ENCODE results near the gene RHD.
"Not testable (repeated sequence)": the region's sequence is repeated elsewhere in the genome, so short reads cannot be mapped to it uniquely, and the experiment has no call there.

The RHD gene

GRCh38 chr1:25256578-25256965 is 15.7 kb upstream of the RHD start:
- no peaks in the 10 kb centered on the region for H3K36me3 ChIP-seq
- TF ChIP-seq, protein P1, sequence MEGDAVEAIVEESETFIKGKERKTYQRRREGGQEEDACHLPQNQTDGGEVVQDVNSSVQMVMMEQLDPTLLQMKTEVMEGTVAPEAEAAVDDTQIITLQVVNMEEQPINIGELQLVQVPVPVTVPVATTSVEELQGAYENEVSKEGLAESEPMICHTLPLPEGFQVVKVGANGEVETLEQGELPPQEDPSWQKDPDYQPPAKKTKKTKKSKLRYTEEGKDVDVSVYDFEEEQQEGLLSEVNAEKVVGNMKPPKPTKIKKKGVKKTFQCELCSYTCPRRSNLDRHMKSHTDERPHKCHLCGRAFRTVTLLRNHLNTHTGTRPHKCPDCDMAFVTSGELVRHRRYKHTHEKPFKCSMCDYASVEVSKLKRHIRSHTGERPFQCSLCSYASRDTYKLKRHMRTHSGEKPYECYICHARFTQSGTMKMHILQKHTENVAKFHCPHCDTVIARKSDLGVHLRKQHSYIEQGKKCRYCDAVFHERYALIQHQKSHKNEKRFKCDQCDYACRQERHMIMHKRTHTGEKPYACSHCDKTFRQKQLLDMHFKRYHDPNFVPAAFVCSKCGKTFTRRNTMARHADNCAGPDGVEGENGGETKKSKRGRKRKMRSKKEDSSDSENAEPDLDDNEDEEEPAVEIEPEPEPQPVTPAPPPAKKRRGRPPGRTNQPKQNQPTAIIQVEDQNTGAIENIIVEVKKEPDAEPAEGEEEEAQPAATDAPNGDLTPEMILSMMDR (IDR thresholded peaks at IDR 0.05; ENCODE audit: low read depth, low read length) = no peak
- no peak overlapping the region for H3K4me3 ChIP-seq (ENCODE audit: low read depth, low read length)
- no peak for DNase-seq
- H3K27ac ChIP-seq = no peak overlapping the region
- no peaks in the 10 kb centered on the region for H3K27me3 ChIP-seq (ENCODE audit: insufficient read depth, low read depth, severe bottlenecking)
- no peaks in the 10 kb centered on the region for H3K9me3 ChIP-seq (ENCODE audit: severe bottlenecking)

- DNase-seq = no peak
- Histone ChIP-seq H3K36me3 (no peaks in the 10 kb centered on the region), H3K4me3 (ENCODE audit: low read depth, low read length) (no peak overlapping the region), H3K27me3 (ENCODE audit: insufficient read depth, low read depth, severe bottlenecking) (no peaks in the 10 kb centered on the region), H3K27ac (no peak overlapping the region), H3K9me3 (ENCODE audit: severe bottlenecking) (no peaks in the 10 kb centered on the region)
- TF ChIP-seq, protein P1 (IDR thresholded peaks at IDR 0.05; ENCODE audit: low read depth, low read length) = no peak
These were observed 15.1 kb upstream of the RHD start for GRCh38 chr1:25257196-25257595.

DNA sequence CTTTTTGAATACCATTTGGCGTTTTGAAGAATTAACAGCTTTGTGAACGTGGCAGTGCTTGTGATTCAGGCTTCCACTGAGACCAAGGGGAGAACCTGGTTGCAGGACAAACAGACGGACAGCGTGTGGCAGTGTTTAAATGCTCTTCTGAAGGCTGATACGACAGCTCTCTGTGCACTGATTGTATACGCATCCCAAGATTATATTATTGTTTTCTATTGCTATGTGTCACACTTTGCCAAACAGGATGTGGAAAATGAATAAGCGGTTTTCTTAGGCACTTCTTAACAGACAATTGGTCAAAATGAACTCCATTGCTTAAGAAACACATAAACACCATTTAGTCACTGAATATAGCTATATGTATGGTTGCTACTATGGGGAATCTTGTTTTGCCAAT is 12.5 kb upstream of the RHD start:
- H3K9me3 ChIP-seq (ENCODE audit: severe bottlenecking); H3K36me3 ChIP-seq; H3K4me3 ChIP-seq (ENCODE audit: low read depth, low read length); H3K27ac ChIP-seq; H3K27me3 ChIP-seq (ENCODE audit: insufficient read depth, low read depth, severe bottlenecking); DNase-seq: not testable (repeated sequence)
- TF ChIP-seq, protein P1 (IDR thresholded peaks at IDR 0.05; ENCODE audit: low read depth, low read length) = peak; percentile 32; the same call in 1 of the 2 replicates

DNA sequence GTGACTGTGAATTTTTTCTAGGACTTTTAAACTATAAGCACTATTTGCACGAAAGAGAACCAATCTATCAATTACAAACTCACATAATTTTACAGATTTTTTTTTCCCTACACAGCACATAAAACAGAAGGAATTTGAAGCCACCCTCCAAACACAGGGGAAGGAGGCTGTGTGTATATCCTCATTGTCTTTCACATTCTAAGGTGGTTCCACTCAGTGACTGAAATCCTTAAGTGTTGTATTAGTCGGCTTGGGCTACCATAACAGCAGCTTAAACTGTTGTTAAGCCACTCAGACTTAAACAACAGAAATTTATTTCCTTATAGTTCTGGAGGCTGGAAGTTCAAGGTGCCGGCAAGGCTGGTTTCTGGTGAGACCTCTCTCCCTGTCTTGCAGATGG is 12.0 kb upstream of the RHD start:
- DNase-seq; H3K27ac ChIP-seq; H3K27me3 ChIP-seq (ENCODE audit: insufficient read depth, low read depth, severe bottlenecking); H3K9me3 ChIP-seq (ENCODE audit: severe bottlenecking); H3K36me3 ChIP-seq; H3K4me3 ChIP-seq (ENCODE audit: low read depth, low read length): not testable (repeated sequence)

- peak overlapping the region; percentile 46 for H3K4me3 ChIP-seq (ENCODE audit: low read depth, low read length)
- DNase-seq; H3K36me3 ChIP-seq; H3K9me3 ChIP-seq (ENCODE audit: severe bottlenecking); H3K27ac ChIP-seq; H3K27me3 ChIP-seq (ENCODE audit: insufficient read depth, low read depth, severe bottlenecking): not testable (repeated sequence)
These were observed 5.6 kb upstream of the RHD start for GRCh38 chr1:25266554-25267287.

GRCh38 chr1:25267288-25268142 is 4.8 kb upstream of the RHD start:
- peak overlapping the region; percentile 46 for H3K4me3 ChIP-seq (ENCODE audit: low read depth, low read length)
- not testable (repeated sequence) for H3K9me3 ChIP-seq (ENCODE audit: severe bottlenecking); H3K27me3 ChIP-seq (ENCODE audit: insufficient read depth, low read depth, severe bottlenecking); H3K27ac ChIP-seq; H3K36me3 ChIP-seq
- DNase-seq = peak; percentile 63

DNA sequence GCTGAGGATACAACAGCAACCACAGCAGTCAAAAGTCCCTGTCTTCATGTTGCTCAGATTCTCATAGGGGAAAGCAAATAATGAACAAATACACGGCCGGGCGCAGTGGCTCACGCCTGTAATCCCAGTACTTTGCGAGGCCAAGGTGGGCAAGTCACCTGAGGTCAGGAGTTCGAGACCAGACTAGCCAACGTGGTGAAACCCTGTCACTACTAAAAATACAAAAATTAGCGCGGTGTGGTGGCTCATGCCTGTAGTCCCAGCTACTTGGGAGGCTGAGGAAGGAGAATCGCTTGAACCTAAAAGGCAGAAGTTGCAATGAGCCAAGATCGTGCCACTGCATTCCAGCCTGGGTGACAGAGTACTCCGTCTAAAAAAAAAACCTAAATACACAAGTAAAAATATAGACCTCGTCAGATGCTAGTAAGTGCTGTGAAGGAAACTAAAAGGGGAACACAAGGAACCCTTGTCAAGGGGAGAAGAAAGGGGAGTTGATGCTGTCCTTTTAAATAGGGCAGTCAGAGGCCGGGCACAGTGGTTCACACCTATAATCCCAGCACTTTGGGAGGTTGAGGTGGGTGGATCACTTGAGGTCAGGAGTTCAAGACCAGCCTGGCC is 4.1 kb upstream of the RHD start:
- not testable (repeated sequence) for H3K36me3 ChIP-seq; DNase-seq; H3K27ac ChIP-seq; H3K27me3 ChIP-seq (ENCODE audit: insufficient read depth, low read depth, severe bottlenecking); H3K9me3 ChIP-seq (ENCODE audit: severe bottlenecking)
- peak overlapping the region; percentile 46 for H3K4me3 ChIP-seq (ENCODE audit: low read depth, low read length)

DNA sequence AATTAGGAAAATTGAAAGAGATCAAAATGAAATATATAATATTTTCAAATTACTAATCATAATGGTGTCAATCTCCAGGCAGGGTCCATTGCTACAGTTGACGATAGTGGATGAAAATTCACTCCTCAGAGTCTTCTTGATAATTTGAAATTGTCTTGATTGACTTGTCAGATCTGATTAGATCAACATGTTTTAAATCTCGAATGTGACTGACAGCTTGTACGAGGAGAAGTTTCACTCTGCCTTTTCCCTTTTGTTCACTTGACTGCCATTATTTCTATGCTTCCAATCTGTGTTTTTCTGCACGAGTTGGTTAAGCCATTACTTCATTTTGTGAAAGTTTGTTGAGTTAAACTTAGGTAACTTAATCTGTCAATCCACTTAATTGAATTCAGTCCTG is 3.3 kb downstream of the RHD start:
- H3K9me3 ChIP-seq (ENCODE audit: severe bottlenecking); H3K4me3 ChIP-seq (ENCODE audit: low read depth, low read length); H3K36me3 ChIP-seq; H3K27ac ChIP-seq; H3K27me3 ChIP-seq (ENCODE audit: insufficient read depth, low read depth, severe bottlenecking); DNase-seq: not testable (repeated sequence)

DNA sequence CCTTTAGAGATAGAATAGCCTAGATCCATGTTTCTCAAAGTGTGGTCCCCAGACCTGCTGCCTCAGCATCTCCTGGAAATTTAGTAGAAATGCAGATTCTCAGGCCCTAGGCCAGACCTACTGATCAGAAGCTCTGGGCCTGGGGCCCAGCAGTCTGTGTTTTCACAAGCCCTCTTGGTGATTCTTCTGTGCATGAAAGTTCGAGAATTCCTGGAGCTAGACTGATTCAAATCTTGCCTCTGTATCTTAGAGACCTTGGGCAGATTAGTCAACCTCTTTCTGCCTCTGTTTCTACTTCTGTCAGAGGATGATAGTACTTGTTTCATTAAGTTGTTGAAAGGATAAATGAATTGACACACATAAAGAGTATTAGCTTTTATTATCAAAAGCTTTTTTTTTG is 5.0 kb downstream of the RHD start:
- not testable (repeated sequence) for H3K27me3 ChIP-seq (ENCODE audit: insufficient read depth, low read depth, severe bottlenecking); H3K9me3 ChIP-seq (ENCODE audit: severe bottlenecking); DNase-seq; H3K4me3 ChIP-seq (ENCODE audit: low read depth, low read length); H3K36me3 ChIP-seq; H3K27ac ChIP-seq

DNA sequence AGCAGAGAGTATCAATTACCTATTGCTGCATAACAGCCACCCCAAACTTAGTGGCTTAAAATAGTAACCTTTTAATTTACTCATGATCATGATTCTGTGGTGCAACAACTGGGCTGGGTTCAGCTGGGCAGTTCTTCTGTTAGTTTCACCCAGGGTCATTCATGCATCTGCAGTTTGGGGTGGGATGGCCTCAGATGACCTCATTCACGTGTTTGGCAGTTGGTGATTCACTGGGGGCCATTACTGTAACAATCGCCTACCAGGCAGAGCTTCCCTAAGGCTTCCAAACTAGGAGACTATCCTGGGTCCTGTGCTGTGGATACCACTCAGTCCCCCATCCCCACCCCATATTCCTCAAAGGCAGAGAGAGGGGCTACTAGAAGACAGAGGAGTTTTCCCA is 6.0 kb downstream of the RHD start:
- not testable (repeated sequence) for H3K36me3 ChIP-seq; DNase-seq; H3K27ac ChIP-seq; H3K9me3 ChIP-seq (ENCODE audit: severe bottlenecking); H3K4me3 ChIP-seq (ENCODE audit: low read depth, low read length); H3K27me3 ChIP-seq (ENCODE audit: insufficient read depth, low read depth, severe bottlenecking)

DNA sequence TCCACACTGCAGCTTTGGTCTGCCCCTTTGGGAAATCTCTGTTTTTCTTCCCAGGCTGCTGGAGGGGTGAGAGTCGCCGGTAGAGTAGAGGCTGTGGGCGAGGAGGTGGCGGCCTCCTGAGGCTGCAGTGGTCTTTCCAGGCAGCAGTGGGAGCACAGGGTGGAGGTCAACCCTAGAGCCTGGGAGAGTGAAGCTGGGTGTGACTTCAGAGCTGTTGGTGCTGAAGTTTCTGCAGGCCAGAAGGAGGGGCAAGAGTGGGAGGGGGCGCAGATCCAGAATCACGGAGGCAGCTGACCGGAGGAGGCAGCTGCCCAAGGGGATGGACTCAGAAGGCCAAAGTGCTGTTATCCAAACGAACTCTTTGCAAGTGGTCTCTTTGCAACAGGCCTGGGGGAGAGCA is 6.5 kb downstream of the RHD start:
- not testable (repeated sequence) for H3K36me3 ChIP-seq; H3K27ac ChIP-seq; DNase-seq; H3K27me3 ChIP-seq (ENCODE audit: insufficient read depth, low read depth, severe bottlenecking); H3K4me3 ChIP-seq (ENCODE audit: low read depth, low read length); H3K9me3 ChIP-seq (ENCODE audit: severe bottlenecking)

Data from WERI-Rb-1 (cell line).